H54 (cell line): ENCODE measurements around the gene VWC2L.

Source experiments
- DNase-seq: peaks from one replicate; pipeline ENCODE4 v3.0.0; 2011; ENCODE audit warnings: low spot score, mixed read lengths; ENCODE audit not compliant: insufficient read length
- FAIRE-seq: peaks from 3 replicates; lab custom pipeline; 2011; peaks lifted over from hg19 to GRCh38; lab: Jason Lieb, UNC
- POLR2A ChIP-seq: IDR thresholded peaks from 2 replicates; pipeline ENCODE4 v1.6.1; 2011; ENCODE audit warnings: low read depth, mild to moderate bottlenecking, low read length

The VWC2L gene

GRCh38 chr2:214410128-214410775 lies 602 bp upstream of the VWC2L start:
- no peak for TF ChIP-seq POLR2A
- FAIRE-seq (no peak), DNase-seq (no peak)

- TF ChIP-seq POLR2A, result no peak
- DNase-seq, result no peak
- FAIRE-seq, result no peak
These were observed 1.8 kb downstream of the VWC2L start for GRCh38 chr2:214412679-214413078.

- no peak for TF ChIP-seq POLR2A
- DNase-seq (no peak), FAIRE-seq (no peak)
These were observed 25.6 kb downstream of the VWC2L start for GRCh38 chr2:214436470-214436869.

GRCh38 chr2:214450118-214450894 lies 39.5 kb downstream of the VWC2L start:
- no peak for TF ChIP-seq POLR2A
- FAIRE-seq, result no peak
- no peak for DNase-seq

GRCh38 chr2:214451516-214452275 lies 40.8 kb downstream of the VWC2L start:
- DNase-seq (no peak), FAIRE-seq (no peak)
- TF ChIP-seq POLR2A, result no peak

- TF ChIP-seq POLR2A, result no peak
- FAIRE-seq (peak; percentile 89), DNase-seq (peak; percentile 10)
These were observed 54.7 kb downstream of the VWC2L start for GRCh38 chr2:214465363-214466146.

- no peak for FAIRE-seq
- no peak for TF ChIP-seq POLR2A
- DNase-seq, result no peak
These were observed 58.9 kb downstream of the VWC2L start for GRCh38 chr2:214469728-214470127.

- DNase-seq, result no peak
- no peak for TF ChIP-seq POLR2A
- no peak for FAIRE-seq
These were observed 60.5 kb downstream of the VWC2L start for GRCh38 chr2:214471382-214471781.

GRCh38 chr2:214471990-214472389 lies 61.1 kb downstream of the VWC2L start:
- FAIRE-seq (no peak), DNase-seq (no peak)
- no peak for TF ChIP-seq POLR2A

GRCh38 chr2:214477305-214477704 lies 66.5 kb downstream of the VWC2L start:
- DNase-seq (no peak), FAIRE-seq (no peak)
- no peak for TF ChIP-seq POLR2A

- DNase-seq, result no peak
- FAIRE-seq, result no peak
- no peak for TF ChIP-seq POLR2A
These were observed 70.3 kb downstream of the VWC2L start for GRCh38 chr2:214481204-214481603.

GRCh38 chr2:214482728-214483127 lies 71.9 kb downstream of the VWC2L start:
- DNase-seq, result no peak
- no peak for TF ChIP-seq POLR2A
- no peak for FAIRE-seq

- FAIRE-seq (no peak), DNase-seq (no peak)
- TF ChIP-seq POLR2A, result no peak
These were observed 73.4 kb downstream of the VWC2L start for GRCh38 chr2:214484239-214484638.
